Chondrocyte (in vitro differentiated cells): Measurements from ENCODE around the gene TIMM21. TPM values are rescaled to one million over a fixed set of nuclear protein-coding genes. Genes with fewer than 3 reads are reported as not detected.

Source experiments
- DNase-seq: peaks from one replicate; pipeline ENCODE4 v3.0.0; 2021; ENCODE audit warnings: mixed read lengths, low spot score
- H3K27ac Mint-ChIP-seq: one replicate; pipeline ENCODE4 v1.8.0; 2021; ENCODE audit warnings: mild to moderate bottlenecking, moderate library complexity, mixed read lengths; ENCODE audit not compliant: unreplicated experiment
- H3K27me3 Mint-ChIP-seq: 2 replicates; pipeline ENCODE4 v1.8.0; 2021; ENCODE audit warnings: low read depth, mixed read lengths
- H3K36me3 Mint-ChIP-seq: 2 replicates; pipeline ENCODE4 v1.8.0; 2021; ENCODE audit warnings: low read depth, mixed read lengths
- H3K4me1 Mint-ChIP-seq: 2 replicates; pipeline ENCODE4 v1.8.0; 2021; ENCODE audit warnings: low read depth, mild to moderate bottlenecking, mixed read lengths
- H3K4me3 Mint-ChIP-seq: one replicate; pipeline ENCODE4 v1.8.0; 2021; ENCODE audit warnings: mild to moderate bottlenecking, moderate library complexity, mixed read lengths; ENCODE audit not compliant: unreplicated experiment
- H3K9me3 Mint-ChIP-seq: 2 replicates; pipeline ENCODE4 v1.8.0; 2021; ENCODE audit warnings: low read depth, mixed read lengths
- total RNA-seq: library from RNA; stranded (reverse); gene quantifications from 3 replicates; pipeline ENCODE4 v1.2.1, GENCODE V29; 2021
- TF ChIP-seq, protein P1 (sequence below): fragments of 200-600 bp; sonication (generic); IDR thresholded peaks from 2 replicates; pipeline ENCODE4 v1.5.0; 2021; ENCODE audit warnings: antibody characterized with exemption, mild to moderate bottlenecking, moderate library complexity

The TIMM21 gene
- total RNA-seq, 1 donor from 2014 or later, result 23.8 TPM

DNA sequence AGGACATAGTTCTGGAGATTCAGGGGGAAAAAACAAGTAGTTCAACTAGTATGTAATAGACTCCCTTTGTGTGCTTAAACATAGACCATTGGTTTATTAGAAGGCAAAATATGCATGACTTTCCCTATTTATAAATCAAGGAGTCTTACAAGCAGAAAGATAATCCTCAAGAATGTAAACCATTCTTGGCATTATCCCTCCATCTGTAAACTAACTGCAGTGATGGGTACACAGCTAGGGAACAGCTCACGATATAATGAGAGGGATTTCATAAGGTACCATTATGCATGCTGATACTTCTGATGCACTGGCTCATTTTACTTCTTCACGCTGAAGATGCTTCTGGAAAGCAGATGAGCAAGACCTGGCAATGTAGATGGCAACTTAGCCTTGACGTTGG is 1.6 kb upstream of the TIMM21 start:
- no peaks in the 10 kb centered on the region for H3K27me3 Mint-ChIP-seq
- H3K36me3 Mint-ChIP-seq, result no peaks in the 10 kb centered on the region
- H3K9me3 Mint-ChIP-seq, result no peaks in the 10 kb centered on the region
- H3K4me1 Mint-ChIP-seq, result peaks cover 33% of the 10 kb centered on the region
- no peak for DNase-seq
- TF ChIP-seq, protein P1, sequence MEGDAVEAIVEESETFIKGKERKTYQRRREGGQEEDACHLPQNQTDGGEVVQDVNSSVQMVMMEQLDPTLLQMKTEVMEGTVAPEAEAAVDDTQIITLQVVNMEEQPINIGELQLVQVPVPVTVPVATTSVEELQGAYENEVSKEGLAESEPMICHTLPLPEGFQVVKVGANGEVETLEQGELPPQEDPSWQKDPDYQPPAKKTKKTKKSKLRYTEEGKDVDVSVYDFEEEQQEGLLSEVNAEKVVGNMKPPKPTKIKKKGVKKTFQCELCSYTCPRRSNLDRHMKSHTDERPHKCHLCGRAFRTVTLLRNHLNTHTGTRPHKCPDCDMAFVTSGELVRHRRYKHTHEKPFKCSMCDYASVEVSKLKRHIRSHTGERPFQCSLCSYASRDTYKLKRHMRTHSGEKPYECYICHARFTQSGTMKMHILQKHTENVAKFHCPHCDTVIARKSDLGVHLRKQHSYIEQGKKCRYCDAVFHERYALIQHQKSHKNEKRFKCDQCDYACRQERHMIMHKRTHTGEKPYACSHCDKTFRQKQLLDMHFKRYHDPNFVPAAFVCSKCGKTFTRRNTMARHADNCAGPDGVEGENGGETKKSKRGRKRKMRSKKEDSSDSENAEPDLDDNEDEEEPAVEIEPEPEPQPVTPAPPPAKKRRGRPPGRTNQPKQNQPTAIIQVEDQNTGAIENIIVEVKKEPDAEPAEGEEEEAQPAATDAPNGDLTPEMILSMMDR, result no peak
- peak overlapping the region; percentile 57 for H3K27ac Mint-ChIP-seq
- peak overlapping the region; percentile 92 for H3K4me3 Mint-ChIP-seq

DNA sequence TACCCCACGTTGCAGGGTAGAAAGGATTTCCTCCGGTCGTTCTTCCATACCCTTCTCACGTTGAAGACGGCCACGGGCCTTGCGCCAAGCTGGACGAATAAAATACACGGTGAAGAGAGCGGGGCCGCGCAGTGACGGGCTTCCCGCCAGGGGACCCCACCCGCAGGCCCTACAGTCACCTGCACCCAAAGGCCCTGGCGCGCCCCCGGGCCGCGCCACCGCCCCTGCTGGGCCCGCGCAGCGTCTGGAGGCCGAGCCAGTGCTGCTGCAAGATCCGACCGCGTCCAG is 888 bp upstream of the TIMM21 start:
- no peaks in the 10 kb centered on the region for H3K9me3 Mint-ChIP-seq
- peaks cover 36% of the 10 kb centered on the region for H3K4me1 Mint-ChIP-seq
- peak overlapping the region; percentile 92 for H3K4me3 Mint-ChIP-seq
- no peak overlapping the region for H3K27ac Mint-ChIP-seq
- TF ChIP-seq, protein P1, result peak; percentile 12
- no peaks in the 10 kb centered on the region for H3K27me3 Mint-ChIP-seq
- DNase-seq, result no peak
- H3K36me3 Mint-ChIP-seq, result no peaks in the 10 kb centered on the region

GRCh38 chr18:74148543-74149070 is 284 bp downstream of the TIMM21 start:
- no peaks in the 10 kb centered on the region for H3K27me3 Mint-ChIP-seq
- H3K4me3 Mint-ChIP-seq, result peak overlapping the region; percentile 92
- no peak for DNase-seq
- H3K27ac Mint-ChIP-seq, result peak overlapping the region; percentile 98
- no peaks in the 10 kb centered on the region for H3K9me3 Mint-ChIP-seq
- H3K36me3 Mint-ChIP-seq, result no peaks in the 10 kb centered on the region
- TF ChIP-seq, protein P1, result no peak
- peaks cover 43% of the 10 kb centered on the region for H3K4me1 Mint-ChIP-seq

DNA sequence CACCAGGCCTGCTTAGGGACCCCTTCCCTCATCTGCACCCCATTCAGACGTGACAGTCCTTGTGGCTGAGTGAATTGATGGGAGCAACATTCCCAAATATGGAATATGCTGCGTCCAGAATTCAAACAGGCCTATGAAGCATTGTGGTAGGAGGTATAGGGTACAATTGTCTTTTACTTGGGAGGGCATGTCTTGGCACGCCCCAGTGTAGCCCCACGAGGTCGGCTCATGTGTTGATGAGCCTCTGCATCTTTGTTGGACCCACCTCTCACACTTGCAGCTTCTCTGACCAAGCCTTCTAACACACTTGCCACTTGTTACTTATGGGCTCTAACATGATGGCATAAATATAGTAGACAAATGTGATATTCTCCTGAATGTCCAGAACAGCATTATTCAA is 1.6 kb downstream of the TIMM21 start:
- Mint-ChIP-seq H3K4me3 (peak overlapping the region; percentile 31), H3K27ac (no peak overlapping the region), H3K9me3 (no peaks in the 10 kb centered on the region), H3K27me3 (no peaks in the 10 kb centered on the region), H3K4me1 (peaks cover 43% of the 10 kb centered on the region), H3K36me3 (no peaks in the 10 kb centered on the region)
- TF ChIP-seq, protein P1, result no peak
- no peak for DNase-seq

DNA sequence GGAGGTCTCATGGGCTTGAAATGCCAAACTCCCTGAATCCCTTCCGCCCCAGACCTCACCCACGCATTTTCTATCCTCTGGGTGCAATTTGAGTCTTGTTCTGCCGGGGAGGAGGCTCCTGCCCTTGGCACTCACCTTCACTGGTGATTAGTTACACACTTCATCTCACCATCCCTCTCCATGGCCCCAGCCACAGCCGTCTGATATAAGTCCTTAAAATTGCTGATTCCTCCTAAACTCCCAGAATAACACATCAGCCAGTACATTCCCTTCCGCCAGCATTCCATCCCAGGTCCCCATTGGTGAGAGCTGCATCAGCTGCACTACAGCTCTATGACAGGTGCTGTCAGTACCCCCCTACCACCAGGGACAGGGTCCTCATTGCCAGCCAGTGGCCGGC is 3.9 kb downstream of the TIMM21 start:
- TF ChIP-seq, protein P1, result no peak
- H3K36me3 Mint-ChIP-seq, result peaks cover 5% of the 10 kb centered on the region
- peaks cover 39% of the 10 kb centered on the region for H3K4me1 Mint-ChIP-seq
- H3K27ac Mint-ChIP-seq, result no peak overlapping the region
- H3K27me3 Mint-ChIP-seq, result no peaks in the 10 kb centered on the region
- H3K9me3 Mint-ChIP-seq, result no peaks in the 10 kb centered on the region
- DNase-seq, result no peak
- no peak overlapping the region for H3K4me3 Mint-ChIP-seq
